GM12878 (cell line): ENCODE results near the gene CCDC91.

Source experiments
- ASH2L ChIP-seq: fragments of 300-600, 200-600 bp; sonication (generic); IDR thresholded peaks from 2 replicates; pipeline ENCODE4 v1.6.1; 2017; ENCODE audit warnings: low read depth, mild to moderate bottlenecking, borderline replicate concordance
- BRCA1 ChIP-seq: IDR thresholded peaks from 2 replicates; pipeline ENCODE4 v1.6.1; 2011; ENCODE audit warnings: low read depth, low read length, improper control_type of control experiment
- CTCF ChIP-seq, 3 experiments: IDR thresholded peaks in 2 of 3; conservative IDR thresholded peaks in 1 of 3; 2 replicates each; pipeline ENCODE4 v1.5.1; 2011; ENCODE audit warnings: low read depth in 3 of 3, low read length in 3 of 3, mild to moderate bottlenecking in 3 of 3, control low read depth in 2 of 3, moderate library complexity in 2 of 3, inconsistent platforms in 1 of 3, mixed read lengths in 1 of 3; ENCODE audit not compliant: control insufficient read depth in 2 of 3, insufficient read depth in 1 of 3; ENCODE audit errors: extremely low read depth in 1 of 3
- ESRRA ChIP-seq: IDR thresholded peaks from 2 replicates; pipeline ENCODE4 v1.6.1; 2012; ENCODE audit warnings: mild to moderate bottlenecking, low read length, improper control_type of control experiment
- EZH2 ChIP-seq: IDR thresholded peaks from 2 replicates; pipeline ENCODE4 v1.6.1; 2012; ENCODE audit warnings: low read depth, mild to moderate bottlenecking, control low read depth, inconsistent platforms, low read length, borderline replicate concordance; ENCODE audit not compliant: control insufficient read depth
- JUND ChIP-seq: IDR thresholded peaks from 2 replicates; pipeline ENCODE4 v1.6.1; 2012; ENCODE audit warnings: low read depth, mild to moderate bottlenecking, low read length, improper control_type of control experiment, moderate library complexity
- NFIC ChIP-seq: IDR thresholded peaks from 2 replicates; pipeline ENCODE4 v1.6.1; 2012; ENCODE audit warnings: low read depth, mild to moderate bottlenecking, inconsistent platforms, low read length, moderate library complexity
- POLR2AphosphoS5 ChIP-seq: IDR thresholded peaks from 2 replicates; pipeline ENCODE4 v1.6.1; 2011; ENCODE audit warnings: mild to moderate bottlenecking, low read length, inconsistent platforms
- REST ChIP-seq: IDR thresholded peaks from 2 replicates; pipeline ENCODE4 v1.6.1; 2012; ENCODE audit warnings: mild to moderate bottlenecking, low read depth, low read length
- SMC3 ChIP-seq: IDR thresholded peaks from 2 replicates; pipeline ENCODE4 v1.6.1; 2011; ENCODE audit warnings: low read length, improper control_type of control experiment, borderline replicate concordance
- SREBF2 ChIP-seq: IDR thresholded peaks from 2 replicates; pipeline ENCODE4 v1.6.1; 2012; ENCODE audit warnings: mild to moderate bottlenecking, low read length
- TAF1 ChIP-seq: IDR thresholded peaks from 2 replicates; pipeline ENCODE4 v1.6.1; 2011; ENCODE audit warnings: mild to moderate bottlenecking, low read depth, low read length, borderline replicate concordance
- ZZZ3 ChIP-seq: IDR thresholded peaks from 2 replicates; pipeline ENCODE4 v1.6.1; 2011; ENCODE audit warnings: low read depth; ENCODE audit not compliant: control insufficient read depth, insufficient read length

GRCh38 chr12:28390761-28391385 lies 200.6 kb downstream of the CCDC91 start:
- TF ChIP-seq TAF1, result no peak
- no peak for TF ChIP-seq ESRRA
- no peak for TF ChIP-seq POLR2AphosphoS5
- TF ChIP-seq SREBF2, result no peak
- TF ChIP-seq CTCF (IDR thresholded peaks at IDR 0.05 in 2 of 3, conservative IDR thresholded peaks at IDR 0.05 in 1 of 3; ENCODE audit: control insufficient read depth in 2 of 3, extremely low read depth in 1 of 3, insufficient read depth in 1 of 3, low read depth in 3 of 3, low read length in 3 of 3), result no peak
- no peak for TF ChIP-seq SMC3
- TF ChIP-seq REST, result no peak
- TF ChIP-seq BRCA1, result no peak
- TF ChIP-seq NFIC, result no peak
- no peak for TF ChIP-seq ASH2L
- TF ChIP-seq EZH2, result no peak
- no peak for TF ChIP-seq JUND
- TF ChIP-seq ZZZ3, result no peak
